Esophagus muscularis mucosa (tissue), 4 donors: ENCODE results near the gene SLC25A43. TPM values are rescaled to one million over a fixed set of nuclear protein-coding genes. Genes with fewer than 3 reads are reported as not detected.

Source experiments
- DNase-seq: peaks from one replicate; pipeline ENCODE4 v3.0.0-alpha.2; 2017; ENCODE audit errors: extremely low spot score
- H3K27ac ChIP-seq, 4 donors: fragments of 200-600 bp; sonication (generic); replicated peaks in 1 of 4; 1 replicate in 3 of 4; 2 replicates in 1 of 4; pipeline ENCODE4 v1.5.1; 2016 to 2019; ENCODE audit warnings: mild to moderate bottlenecking in 1 of 4
- H3K27me3 ChIP-seq, 4 donors: fragments of 200-600 bp; sonication (generic); one replicate each; pipeline versions ENCODE4 v1.5.1 to v1.6.0; 2016 to 2019
- H3K36me3 ChIP-seq, 4 donors: fragments of 200-600 bp; sonication (generic); one replicate each; pipeline ENCODE4 v1.5.1; 2016 to 2019
- H3K4me1 ChIP-seq, 4 donors: fragments of 200-600 bp; sonication (generic); one replicate each; pipeline ENCODE4 v1.5.1; 2016 to 2019
- H3K4me3 ChIP-seq, 4 donors: fragments of 200-600 bp; sonication (generic); 1 replicate in 2 of 4; 2 replicates in 2 of 4; pipeline ENCODE4 v1.5.1; 2016 to 2019; ENCODE audit warnings: mild to moderate bottlenecking in 4 of 4, moderate library complexity in 1 of 4
- H3K9me3 ChIP-seq, 4 donors: fragments of 200-600 bp; sonication (generic); 1 replicate in 3 of 4; 2 replicates in 1 of 4; pipeline ENCODE4 v1.5.1; 2016 to 2019
- CTCF ChIP-seq, 3 experiments: fragments of 200-600 bp in 2 of 3; fragments of 450-650 bp in 1 of 3; sonication (generic) in 2 of 3; IDR thresholded peaks; one replicate each; pipeline ENCODE4 v1.5.1; 2017 to 2019; ENCODE audit warnings: antibody characterized with exemption in 3 of 3, mild to moderate bottlenecking in 2 of 3, moderate library complexity in 1 of 3
- EP300 ChIP-seq: sonication (generic); formaldehyde crosslinking; IDR thresholded peaks from one replicate; pipeline ENCODE4 v1.6.1; 2017; ENCODE audit warnings: antibody characterized with exemption
- POLR2A ChIP-seq: fragments of 450-650 bp; IDR thresholded peaks from one replicate; pipeline ENCODE4 v1.6.1; 2017; ENCODE audit warnings: antibody characterized with exemption, moderate library complexity, mild to moderate bottlenecking, low read depth
- POLR2AphosphoS5 ChIP-seq, 2 donors: sonication (generic); formaldehyde crosslinking; IDR thresholded peaks; one replicate each; pipeline ENCODE4 v1.6.1; 2017; ENCODE audit warnings: antibody characterized with exemption in 2 of 2
- WGBS: methylation state at CpG from one replicate; pipeline ENCODE4 v1.1.5; 2018; 5-methylcytosine and 5-hydroxymethylcytosine counted together
- intact Hi-C: fragments of 100-400 bp; cut with DNase I; formaldehyde crosslinking; loops from one replicate; pipeline ENCODE4 v1.15.1; 2023
- total RNA-seq, 4 donors: library from RNA; depleted of rRNA; stranded (reverse); fragments of >200 nt; gene quantifications; one replicate each; pipeline versions ENCODE4 v1.1.0 to v1.2.1, GENCODE V29; 2016

The SLC25A43 gene
- total RNA-seq, 4 donors from 2014 or later, result 6.6 to 15.4 (median 13.0) TPM

DNA sequence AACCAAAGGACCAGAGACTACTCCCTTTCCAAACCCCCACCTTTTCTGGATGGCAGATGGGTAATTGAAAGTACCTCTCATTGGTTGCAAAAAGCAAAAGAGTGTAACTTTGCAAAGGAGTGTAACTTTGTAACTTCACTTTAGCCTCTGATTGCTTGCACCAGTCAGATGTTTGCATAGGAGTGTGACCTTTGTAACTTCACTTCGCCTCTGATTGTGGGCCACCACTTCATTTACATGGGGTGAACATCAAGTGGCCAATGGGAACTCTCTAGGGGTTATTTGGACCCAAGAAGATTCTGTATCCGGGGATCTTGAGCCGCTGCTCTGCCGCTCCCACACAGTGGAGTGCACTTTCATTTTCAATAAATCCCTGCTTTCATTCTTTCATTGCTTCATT is 9.9 kb upstream of the SLC25A43 start:
- Histone ChIP-seq H3K36me3 (no peaks in the 10 kb centered on the region), H3K9me3 (no peaks in the 10 kb centered on the region), H3K27ac (no peak overlapping the region), H3K4me3 (no peak overlapping the region), H3K4me1 (no peaks in the 10 kb centered on the region), H3K27me3 (no peaks in the 10 kb centered on the region)
- DNase-seq, result no peak
- intact Hi-C loops, result no loop called here
- 67% methylated on average over 4 of the region's 4 CpGs for WGBS
- TF ChIP-seq POLR2A, result no peak
- TF ChIP-seq EP300, result no peak
- TF ChIP-seq POLR2AphosphoS5 (IDR thresholded peaks at IDR 0.05), result no peak
- no peak for TF ChIP-seq CTCF (IDR thresholded peaks at IDR 0.05)

DNA sequence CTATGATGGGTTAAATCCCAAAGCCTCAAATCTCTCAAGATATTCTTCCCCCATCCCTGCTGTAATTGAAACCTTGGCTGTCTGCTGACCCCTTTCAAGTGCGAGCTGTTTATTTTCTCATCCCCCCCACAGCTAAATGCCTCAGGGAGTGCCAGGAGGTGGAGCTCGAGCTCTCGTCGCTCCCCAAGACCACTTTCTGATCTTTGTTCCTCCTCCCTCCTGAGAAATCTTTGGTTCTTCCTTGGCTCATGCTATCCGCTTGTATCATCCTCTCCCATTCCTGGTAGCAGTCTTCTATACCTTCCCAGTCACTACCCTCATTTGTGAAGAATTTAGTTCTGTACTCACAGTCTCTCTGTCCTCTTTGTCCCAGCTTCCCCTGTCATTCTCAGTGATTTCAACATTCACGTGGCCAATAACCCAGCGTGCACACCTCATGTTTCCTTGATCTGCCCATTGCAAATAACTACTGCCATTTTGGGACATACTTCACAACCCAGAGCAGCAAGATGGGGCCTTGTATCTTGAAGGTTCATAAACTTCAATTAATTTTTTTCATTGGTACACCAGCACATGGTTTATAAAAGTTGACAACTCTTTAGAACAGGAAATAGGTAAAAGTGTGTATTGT is 9.2 kb upstream of the SLC25A43 start:
- H3K9me3 ChIP-seq, result no peaks in the 10 kb centered on the region
- no peaks in the 10 kb centered on the region for H3K27me3 ChIP-seq
- no peaks in the 10 kb centered on the region for H3K4me1 ChIP-seq
- no peak for TF ChIP-seq EP300
- TF ChIP-seq CTCF (IDR thresholded peaks at IDR 0.05), result no peak
- no peak for TF ChIP-seq POLR2A
- no peak for TF ChIP-seq POLR2AphosphoS5 (IDR thresholded peaks at IDR 0.05)
- no peak overlapping the region for H3K27ac ChIP-seq
- intact Hi-C loops, result no loop called here
- no peak overlapping the region for H3K4me3 ChIP-seq
- 64% methylated on average over 7 of the region's 7 CpGs for WGBS
- no peaks in the 10 kb centered on the region for H3K36me3 ChIP-seq
- DNase-seq, result no peak

- H3K27ac ChIP-seq, result no peak overlapping the region
- H3K9me3 ChIP-seq, result no peaks in the 10 kb centered on the region
- intact Hi-C loops, result no loop called here
- no peak for DNase-seq
- 66% methylated on average over 7 of the region's 8 CpGs for WGBS
- H3K27me3 ChIP-seq, result no peaks in the 10 kb centered on the region
- no peak overlapping the region for H3K4me3 ChIP-seq
- H3K4me1 ChIP-seq, result no peaks in the 10 kb centered on the region
- no peak for TF ChIP-seq EP300
- no peak for TF ChIP-seq POLR2AphosphoS5 (IDR thresholded peaks at IDR 0.05)
- TF ChIP-seq CTCF (IDR thresholded peaks at IDR 0.05), result no peak
- TF ChIP-seq POLR2A, result no peak
- no peaks in the 10 kb centered on the region for H3K36me3 ChIP-seq
These were observed 7.9 kb upstream of the SLC25A43 start for GRCh38 chrX:119391279-119391678.

DNA sequence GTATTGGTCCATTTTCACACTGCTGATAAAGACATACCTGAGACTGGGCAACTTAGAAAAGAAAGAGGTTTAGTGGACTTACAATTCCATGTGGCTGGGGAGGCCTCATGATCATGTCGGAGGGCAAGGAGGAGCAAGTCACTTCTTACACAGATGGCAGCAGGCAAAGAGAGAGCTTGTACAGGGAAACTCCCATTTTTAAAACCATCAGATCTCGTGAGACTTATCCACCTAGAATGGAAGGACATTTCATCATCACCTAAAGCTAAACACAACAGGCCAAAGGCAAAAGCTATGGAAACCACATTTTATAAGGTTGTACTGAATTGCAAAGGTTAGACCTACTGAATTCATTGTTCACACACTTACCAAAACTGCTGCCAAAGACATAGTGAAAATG is 6.0 kb upstream of the SLC25A43 start:
- intact Hi-C loops, result no loop called here

More for the DNA sequence above, 6.0 kb upstream of the SLC25A43 start:
- Histone ChIP-seq H3K9me3 (no peaks in the 10 kb centered on the region), H3K4me1 (peaks cover 0 to under 1% (median 0%) of the 10 kb centered on the region in 4 donors), H3K4me3 (no peak overlapping the region), H3K36me3 (no peaks in the 10 kb centered on the region), H3K27me3 (no peaks in the 10 kb centered on the region), H3K27ac (no peak overlapping the region)
- TF ChIP-seq POLR2A, result no peak
- no peak for TF ChIP-seq CTCF (IDR thresholded peaks at IDR 0.05)
- no peak for TF ChIP-seq POLR2AphosphoS5 (IDR thresholded peaks at IDR 0.05)
- TF ChIP-seq EP300, result no peak
- WGBS, result 77% methylated on average over 2 of the region's 2 CpGs
- DNase-seq, result no peak
